OCI-LY7 (cell line): ENCODE results near the gene LANCL1. TPM values are rescaled to one million over a fixed set of nuclear protein-coding genes. Genes with fewer than 3 reads are reported as not detected.

ENCODE experiments used
- BruUV-seq: library from RNA; stranded (reverse); fragments of 400-500 nt; replicated peaks from 2 replicates; lab custom pipeline; 2021; lab: Mats Ljungman, UMichigan
- CTCF ChIA-PET: fragments of 300-600 bp; sonication (Branson Sonifier 250); formaldehyde crosslinking; loops from one replicate; lab custom pipeline; 2022; ENCODE audit warnings: antibody characterized with exemption; ENCODE audit not compliant: unreplicated experiment; lab: Charles Lee
- POLR2A ChIA-PET: fragments of 300-600 bp; sonication (Branson Sonifier 250); formaldehyde crosslinking; loops from one replicate; lab custom pipeline; 2022; ENCODE audit warnings: antibody characterized with exemption; lab: Charles Lee
- DNase-seq: peaks from one replicate; pipeline ENCODE4 v3.0.0-alpha.2; 2015; ENCODE audit warnings: low spot score
- H2AFZ ChIP-seq: fragments of 200-600 bp; sonication (generic), shearing (Covaris generic); 2 replicates; pipeline ENCODE4 v1.6.1; 2014; ENCODE audit warnings: mild to moderate bottlenecking, antibody characterized with exemption, low read length, moderate library complexity
- H3K27ac ChIP-seq: fragments of 200-600 bp; sonication (generic); 2 replicates; pipeline ENCODE4 v1.5.1; 2014; ENCODE audit warnings: mixed run types, low read depth, mild to moderate bottlenecking, moderate library complexity, low read length, inconsistent platforms; ENCODE audit not compliant: poor library complexity, severe bottlenecking
- H3K36me3 ChIP-seq: fragments of 200-600 bp; sonication (generic); 2 replicates; pipeline ENCODE4 v1.6.1; 2014; ENCODE audit warnings: mild to moderate bottlenecking, antibody characterized with exemption, low read length, moderate library complexity, mixed read lengths; ENCODE audit not compliant: insufficient read depth
- H3K4me1 ChIP-seq: fragments of 200-600 bp; sonication (generic); 2 replicates; pipeline ENCODE4 v1.5.1; 2014; ENCODE audit warnings: mild to moderate bottlenecking, low read length; ENCODE audit not compliant: insufficient read depth, poor library complexity, severe bottlenecking
- H3K4me2 ChIP-seq: fragments of 200-600 bp; sonication (generic); 2 replicates; pipeline ENCODE4 v1.6.1; 2014; ENCODE audit warnings: mild to moderate bottlenecking, low read length
- H3K4me3 ChIP-seq: fragments of 200-600 bp; sonication (generic); 2 replicates; pipeline ENCODE4 v1.5.1; 2014; ENCODE audit warnings: mild to moderate bottlenecking, low read depth, low read length; ENCODE audit not compliant: poor library complexity, severe bottlenecking
- H3K79me2 ChIP-seq: fragments of 200-600 bp; sonication (generic); 2 replicates; pipeline ENCODE4 v1.6.1; 2016; ENCODE audit warnings: low read depth, mild to moderate bottlenecking, low read length, moderate library complexity, mixed read lengths; ENCODE audit not compliant: insufficient read depth
- H3K9me2 ChIP-seq: fragments of 200-600 bp; sonication (generic); 2 replicates; pipeline ENCODE4 v1.6.1; 2016; ENCODE audit warnings: mild to moderate bottlenecking, low read length, mixed read lengths; ENCODE audit not compliant: insufficient read depth
- H3K9me3 ChIP-seq: fragments of 200-600 bp; sonication (generic); 2 replicates; pipeline ENCODE4 v1.6.1; 2014; ENCODE audit warnings: mild to moderate bottlenecking, mixed run types, low read length, mixed read lengths
- H4K20me1 ChIP-seq: fragments of 200-600 bp; sonication (generic); 2 replicates; pipeline ENCODE4 v1.6.1; 2014; ENCODE audit warnings: mild to moderate bottlenecking, antibody characterized with exemption, low read length, moderate library complexity, mixed read lengths; ENCODE audit not compliant: insufficient read depth
- EZH2phosphoT487 ChIP-seq: fragments of 200-600 bp; sonication (generic); IDR thresholded peaks from 2 replicates; pipeline ENCODE4 v1.6.1; 2018; ENCODE audit warnings: low read depth, borderline replicate concordance, mild to moderate bottlenecking, mixed run types, antibody characterized with exemption, low read length, moderate library complexity, mixed read lengths
- intact Hi-C: fragments of 100-400 bp; cut with micrococcal nuclease; formaldehyde crosslinking; loops from one replicate; pipeline ENCODE4 v1.10.0; 2022; ENCODE audit not compliant: unreplicated experiment
- total RNA-seq, 2 experiments: library from RNA; depleted of rRNA in 1 of 2; stranded (reverse); fragments of >200 nt in 1 of 2; shearing (Covaris generic) in 1 of 2; gene quantifications; 2 replicates each; pipeline ENCODE4 v1.2.3, GENCODE V29; 2014 to 2022
- TF ChIP-seq, protein P1 (sequence below): fragments of 200-600 bp; sonication (generic); conservative IDR thresholded peaks from 2 replicates; pipeline ENCODE4 v1.5.1; 2014; ENCODE audit warnings: mild to moderate bottlenecking, antibody characterized with exemption, low read length, moderate library complexity, mixed read lengths

The LANCL1 gene
- total RNA-seq, 2 experiments from 2014 or later, result 22.5 to 55.2 TPM

DNA sequence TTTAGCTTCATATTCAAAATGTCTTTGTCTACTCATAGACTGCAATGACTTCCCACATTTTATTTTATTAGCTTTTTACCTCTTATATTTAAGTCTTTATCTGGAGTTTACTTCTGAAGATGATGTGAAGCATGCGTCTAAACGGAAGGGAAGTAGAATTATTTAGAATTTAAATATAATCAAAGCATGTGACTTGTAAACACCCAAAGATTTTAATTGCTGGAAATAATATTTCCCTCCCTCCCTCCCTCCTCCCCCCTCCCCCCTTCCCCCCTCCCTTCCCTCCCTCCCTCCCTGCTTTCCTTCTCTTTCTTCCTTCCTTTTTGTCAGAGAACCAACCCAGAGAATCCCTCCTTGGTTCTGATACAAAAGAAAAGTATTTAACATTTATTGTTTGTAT lies 2.1 kb upstream of the LANCL1 start:
- H3K79me2 ChIP-seq, result peaks cover 10% of the 10 kb centered on the region; the same call in 1 of the 2 replicates
- H3K36me3 ChIP-seq, result peaks cover 4% of the 10 kb centered on the region
- ChIA-PET POLR2A (interaction anchor here (2.3 kb wide), 1 partner anchor 17 kb away, joined by 10 read pairs; no protein-coding TSS in a partner anchor), CTCF (no interaction called here)
- no peak overlapping the region for H3K4me2 ChIP-seq
- H3K4me1 ChIP-seq, result peaks cover 20% of the 10 kb centered on the region
- no peak overlapping the region for H3K4me3 ChIP-seq
- no peaks in the 10 kb centered on the region for H3K9me2 ChIP-seq
- no peaks in the 10 kb centered on the region for H3K9me3 ChIP-seq
- intact Hi-C loops, result loop anchor here (5.0 kb wide), 1 partner anchor 476 kb away; the partner anchor contains the start of gene RPE
- H4K20me1 ChIP-seq, result no peaks in the 10 kb centered on the region
- TF ChIP-seq, protein P1, sequence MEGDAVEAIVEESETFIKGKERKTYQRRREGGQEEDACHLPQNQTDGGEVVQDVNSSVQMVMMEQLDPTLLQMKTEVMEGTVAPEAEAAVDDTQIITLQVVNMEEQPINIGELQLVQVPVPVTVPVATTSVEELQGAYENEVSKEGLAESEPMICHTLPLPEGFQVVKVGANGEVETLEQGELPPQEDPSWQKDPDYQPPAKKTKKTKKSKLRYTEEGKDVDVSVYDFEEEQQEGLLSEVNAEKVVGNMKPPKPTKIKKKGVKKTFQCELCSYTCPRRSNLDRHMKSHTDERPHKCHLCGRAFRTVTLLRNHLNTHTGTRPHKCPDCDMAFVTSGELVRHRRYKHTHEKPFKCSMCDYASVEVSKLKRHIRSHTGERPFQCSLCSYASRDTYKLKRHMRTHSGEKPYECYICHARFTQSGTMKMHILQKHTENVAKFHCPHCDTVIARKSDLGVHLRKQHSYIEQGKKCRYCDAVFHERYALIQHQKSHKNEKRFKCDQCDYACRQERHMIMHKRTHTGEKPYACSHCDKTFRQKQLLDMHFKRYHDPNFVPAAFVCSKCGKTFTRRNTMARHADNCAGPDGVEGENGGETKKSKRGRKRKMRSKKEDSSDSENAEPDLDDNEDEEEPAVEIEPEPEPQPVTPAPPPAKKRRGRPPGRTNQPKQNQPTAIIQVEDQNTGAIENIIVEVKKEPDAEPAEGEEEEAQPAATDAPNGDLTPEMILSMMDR, result no peak
- no peak for TF ChIP-seq EZH2phosphoT487
- no peak overlapping the region for H2AFZ ChIP-seq
- no peak for DNase-seq
- BruUV-seq, result no TSS peak
- H3K27ac ChIP-seq, result no peak overlapping the region

DNA sequence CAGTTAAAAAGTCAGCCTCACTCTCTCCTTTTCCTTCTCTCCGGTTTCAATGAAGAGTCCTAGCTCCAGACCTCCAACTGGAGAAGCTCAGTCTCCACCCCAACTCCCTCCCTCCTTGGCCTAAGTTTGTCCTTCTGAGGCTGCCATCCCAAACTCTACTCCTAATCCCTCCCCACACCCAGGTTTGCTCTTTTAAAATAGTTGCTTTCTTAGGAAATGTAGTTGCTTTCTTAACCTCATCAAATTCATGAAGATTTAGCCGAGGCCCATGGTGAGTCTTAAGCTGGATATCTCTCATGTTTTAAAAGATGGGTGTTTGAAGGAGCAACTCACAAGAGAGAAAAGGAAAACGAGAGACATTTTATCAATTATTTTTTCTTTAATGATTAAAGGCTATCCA lies 937 bp upstream of the LANCL1 start:
- Histone ChIP-seq H3K36me3 (peaks cover 13% of the 10 kb centered on the region), H3K4me1 (peaks cover 20% of the 10 kb centered on the region), H3K9me3 (no peaks in the 10 kb centered on the region), H3K27ac (no peak overlapping the region), H3K79me2 (peaks cover 10% of the 10 kb centered on the region; the same call in 1 of the 2 replicates), H3K4me2 (peak overlapping the region; percentile 70), H4K20me1 (no peaks in the 10 kb centered on the region), H3K4me3 (peak overlapping the region; percentile 85), H2AFZ (peak overlapping the region; percentile 96), H3K9me2 (no peaks in the 10 kb centered on the region)
- POLR2A ChIA-PET, result interaction anchor here (0.8 to 2.3 kb wide), 6 partner anchors 9 to 27 kb away, joined by 3 to 10 read pairs (median 4); no protein-coding TSS in a partner anchor
- CTCF ChIA-PET, result no interaction called here
- intact Hi-C loops, result loop anchor here (2.0 to 5.0 kb wide), 2 partner anchors 307 to 475 kb away; partner anchors contain the start of genes KANSL1L and RPE
- no peak for DNase-seq
- BruUV-seq, result no TSS peak
- TF ChIP-seq, protein P1, result no peak
- no peak for TF ChIP-seq EZH2phosphoT487

DNA sequence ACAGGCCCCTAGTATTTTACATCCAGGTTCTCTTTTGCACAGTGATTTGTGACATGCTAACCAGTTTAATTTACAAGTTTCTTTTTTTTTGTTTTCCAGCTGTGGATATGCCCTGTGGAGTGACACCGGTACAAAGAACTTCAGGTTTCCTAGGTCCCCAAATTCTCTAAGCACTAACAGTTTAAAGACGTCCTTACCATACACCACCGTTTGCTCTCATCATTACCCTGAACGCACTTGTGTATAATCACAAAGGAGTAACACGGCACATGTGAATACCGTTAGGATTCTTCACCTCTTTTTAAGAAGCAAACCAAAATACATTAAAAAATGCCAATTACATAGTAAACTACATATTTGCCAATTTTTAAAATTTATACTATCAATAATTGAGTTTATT lies 853 bp downstream of the LANCL1 start:
- H4K20me1 ChIP-seq, result no peaks in the 10 kb centered on the region
- TSS peak; percentile 65 for BruUV-seq
- peak overlapping the region; percentile 96 for H2AFZ ChIP-seq
- H3K4me1 ChIP-seq, result peaks cover 20% of the 10 kb centered on the region
- H3K9me2 ChIP-seq, result no peaks in the 10 kb centered on the region
- DNase-seq, result no peak
- H3K4me3 ChIP-seq, result peak overlapping the region; percentile 85
- CTCF ChIA-PET, result no interaction called here
- TF ChIP-seq, protein P1, result no peak
- TF ChIP-seq EZH2phosphoT487, result no peak
- no peaks in the 10 kb centered on the region for H3K9me3 ChIP-seq
- H3K79me2 ChIP-seq, result peaks cover 10% of the 10 kb centered on the region; the same call in 1 of the 2 replicates
- POLR2A ChIA-PET, result interaction anchor here (0.6 to 3.3 kb wide), 3 partner anchors 15 to 21 kb away, joined by 3 to 23 read pairs (median 3); no protein-coding TSS in a partner anchor
- H3K36me3 ChIP-seq, result peaks cover 25% of the 10 kb centered on the region
- peak overlapping the region; percentile 70 for H3K4me2 ChIP-seq
- peak overlapping the region; percentile 27 for H3K27ac ChIP-seq
- intact Hi-C loops, result loop anchor here (1.0 to 5.0 kb wide), 3 partner anchors 14 to 473 kb away; partner anchors contain the start of genes KANSL1L and RPE
